Mesothelial cell of epicardium (in vitro differentiated cells): ENCODE measurements around the gene ZNF148. TPM values are rescaled to one million over a fixed set of nuclear protein-coding genes. Genes with fewer than 3 reads are reported as not detected.

ENCODE experiments used
- DNase-seq, 2 experiments: peaks; one replicate each; pipeline ENCODE4 v3.0.0; 2021; ENCODE audit warnings: low spot score in 2 of 2; ENCODE audit not compliant: unreplicated experiment in 2 of 2
- H3K27ac Mint-ChIP-seq: 2 replicates; pipeline ENCODE4 v1.8.0; 2021; ENCODE audit warnings: mixed read lengths
- H3K27me3 Mint-ChIP-seq: 2 replicates; pipeline ENCODE4 v1.8.0; 2021; ENCODE audit warnings: low read depth, mixed read lengths
- H3K36me3 Mint-ChIP-seq: 2 replicates; pipeline ENCODE4 v1.8.0; 2021; ENCODE audit warnings: mixed read lengths
- H3K4me1 Mint-ChIP-seq: 2 replicates; pipeline ENCODE4 v1.8.0; 2021; ENCODE audit warnings: mixed read lengths
- H3K4me3 Mint-ChIP-seq: 2 replicates; pipeline ENCODE4 v1.8.0; 2021; ENCODE audit warnings: mild to moderate bottlenecking, moderate library complexity, mixed read lengths
- H3K9me3 Mint-ChIP-seq: 2 replicates; pipeline ENCODE4 v1.8.0; 2021; ENCODE audit warnings: mixed read lengths
- total RNA-seq: library from RNA; stranded (reverse); gene quantifications from 3 replicates; pipeline ENCODE4 v1.2.1, GENCODE V29; 2021
- TF ChIP-seq, protein P1 (sequence below): fragments of 200-600 bp; sonication (generic); IDR thresholded peaks from one replicate; pipeline ENCODE4 v1.5.0; 2021; ENCODE audit warnings: antibody characterized with exemption; ENCODE audit not compliant: unreplicated experiment

ZNF148 gene
- total RNA-seq, 1 donor from 2014 or later = 52.1 TPM

GRCh38 chr3:125246237-125246636 is 128.9 kb downstream of the ZNF148 start:
- Mint-ChIP-seq H3K4me3 (no peak overlapping the region), H3K4me1 (no peaks in the 10 kb centered on the region)
- TF ChIP-seq, protein P1, sequence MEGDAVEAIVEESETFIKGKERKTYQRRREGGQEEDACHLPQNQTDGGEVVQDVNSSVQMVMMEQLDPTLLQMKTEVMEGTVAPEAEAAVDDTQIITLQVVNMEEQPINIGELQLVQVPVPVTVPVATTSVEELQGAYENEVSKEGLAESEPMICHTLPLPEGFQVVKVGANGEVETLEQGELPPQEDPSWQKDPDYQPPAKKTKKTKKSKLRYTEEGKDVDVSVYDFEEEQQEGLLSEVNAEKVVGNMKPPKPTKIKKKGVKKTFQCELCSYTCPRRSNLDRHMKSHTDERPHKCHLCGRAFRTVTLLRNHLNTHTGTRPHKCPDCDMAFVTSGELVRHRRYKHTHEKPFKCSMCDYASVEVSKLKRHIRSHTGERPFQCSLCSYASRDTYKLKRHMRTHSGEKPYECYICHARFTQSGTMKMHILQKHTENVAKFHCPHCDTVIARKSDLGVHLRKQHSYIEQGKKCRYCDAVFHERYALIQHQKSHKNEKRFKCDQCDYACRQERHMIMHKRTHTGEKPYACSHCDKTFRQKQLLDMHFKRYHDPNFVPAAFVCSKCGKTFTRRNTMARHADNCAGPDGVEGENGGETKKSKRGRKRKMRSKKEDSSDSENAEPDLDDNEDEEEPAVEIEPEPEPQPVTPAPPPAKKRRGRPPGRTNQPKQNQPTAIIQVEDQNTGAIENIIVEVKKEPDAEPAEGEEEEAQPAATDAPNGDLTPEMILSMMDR = no peak

GRCh38 chr3:125245521-125245920 is 129.6 kb downstream of the ZNF148 start:
- TF ChIP-seq, protein P1 = no peak
- no peaks in the 10 kb centered on the region for H3K9me3 Mint-ChIP-seq
- DNase-seq = no peak
- no peak overlapping the region for H3K27ac Mint-ChIP-seq
- H3K4me3 Mint-ChIP-seq = no peak overlapping the region
- no peaks in the 10 kb centered on the region for H3K27me3 Mint-ChIP-seq
- H3K4me1 Mint-ChIP-seq = no peaks in the 10 kb centered on the region
- peaks cover 27% of the 10 kb centered on the region for H3K36me3 Mint-ChIP-seq

More at GRCh38 chr3:125246237-125246636, 128.9 kb downstream of the ZNF148 start:
- Mint-ChIP-seq H3K36me3 (peaks cover 29% of the 10 kb centered on the region), H3K9me3 (no peaks in the 10 kb centered on the region), H3K27me3 (no peaks in the 10 kb centered on the region), H3K27ac (no peak overlapping the region)
- DNase-seq = no peak

DNA sequence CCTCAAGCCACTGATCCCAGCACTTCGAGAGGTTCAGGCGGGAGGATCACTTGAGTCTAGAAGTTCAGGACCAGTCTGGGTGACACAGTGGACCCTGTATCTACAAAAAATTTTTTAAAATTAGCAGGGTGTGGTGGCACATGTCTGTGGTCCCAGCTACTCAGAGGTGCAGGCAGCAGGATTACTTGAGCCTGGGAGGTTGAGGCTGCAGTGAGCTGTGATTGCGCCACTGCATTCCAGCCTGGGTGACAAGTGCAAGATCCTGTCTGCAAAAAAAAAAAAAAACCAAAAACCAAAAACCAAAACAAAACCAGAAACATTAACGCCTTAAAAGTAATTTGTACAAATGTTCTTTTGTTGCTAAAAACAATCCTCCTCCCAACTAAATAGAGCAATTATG is 134.6 kb downstream of the ZNF148 start:
- no peak overlapping the region for H3K4me3 Mint-ChIP-seq
- H3K9me3 Mint-ChIP-seq = no peaks in the 10 kb centered on the region
- TF ChIP-seq, protein P1 = no peak
- H3K27me3 Mint-ChIP-seq = no peaks in the 10 kb centered on the region
- peak overlapping the region; percentile 22 for H3K27ac Mint-ChIP-seq
- peaks cover 24% of the 10 kb centered on the region for H3K36me3 Mint-ChIP-seq
- H3K4me1 Mint-ChIP-seq = no peaks in the 10 kb centered on the region
- DNase-seq = no peak

- DNase-seq = no peak
- H3K4me3 Mint-ChIP-seq = no peak overlapping the region
- H3K9me3 Mint-ChIP-seq = no peaks in the 10 kb centered on the region
- no peaks in the 10 kb centered on the region for H3K27me3 Mint-ChIP-seq
- TF ChIP-seq, protein P1 = no peak
- H3K36me3 Mint-ChIP-seq = peaks cover 15% of the 10 kb centered on the region
- no peak overlapping the region for H3K27ac Mint-ChIP-seq
- H3K4me1 Mint-ChIP-seq = no peaks in the 10 kb centered on the region
Observed at GRCh38 chr3:125239266-125239665, 135.9 kb downstream of the ZNF148 start.

GRCh38 chr3:125238759-125239158 is 136.4 kb downstream of the ZNF148 start:
- H3K36me3 Mint-ChIP-seq = peaks cover 16% of the 10 kb centered on the region
- no peaks in the 10 kb centered on the region for H3K4me1 Mint-ChIP-seq
- DNase-seq = no peak
- TF ChIP-seq, protein P1 = no peak
- no peaks in the 10 kb centered on the region for H3K9me3 Mint-ChIP-seq
- no peak overlapping the region for H3K27ac Mint-ChIP-seq
- H3K27me3 Mint-ChIP-seq = no peaks in the 10 kb centered on the region
- no peak overlapping the region for H3K4me3 Mint-ChIP-seq

DNA sequence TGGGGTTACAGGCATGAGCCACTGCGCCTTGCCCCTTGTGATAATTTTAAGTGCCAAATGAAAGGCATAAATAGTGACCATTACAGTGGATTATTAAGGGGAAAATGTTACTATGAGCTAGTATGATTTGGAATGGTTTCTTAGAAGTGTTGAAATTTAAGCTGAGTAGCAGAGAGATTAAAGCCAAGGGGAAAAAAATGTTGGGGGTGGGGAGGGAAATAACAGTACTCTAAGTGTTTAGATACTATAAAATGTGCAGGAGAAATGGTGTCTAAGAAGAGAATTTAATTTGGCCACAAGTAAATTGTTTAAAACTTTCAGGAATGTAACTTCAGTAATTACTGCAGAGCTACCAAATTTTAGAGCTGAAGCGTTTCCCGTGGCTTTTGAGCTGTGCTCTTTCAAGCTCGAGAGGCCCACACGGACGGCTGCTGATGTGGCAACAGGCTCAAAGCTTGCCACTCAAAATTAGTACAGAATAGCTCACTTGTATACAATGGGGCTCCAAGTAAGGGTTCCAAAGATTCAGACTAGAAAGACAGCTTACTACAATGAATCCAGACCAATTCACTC is 138.7 kb downstream of the ZNF148 start:
- DNase-seq = no peak
- TF ChIP-seq, protein P1 = no peak
- H3K9me3 Mint-ChIP-seq = no peaks in the 10 kb centered on the region
- H3K4me3 Mint-ChIP-seq = no peak overlapping the region
- no peaks in the 10 kb centered on the region for H3K27me3 Mint-ChIP-seq
- peaks cover 26% of the 10 kb centered on the region for H3K36me3 Mint-ChIP-seq
- H3K4me1 Mint-ChIP-seq = no peaks in the 10 kb centered on the region
- H3K27ac Mint-ChIP-seq = no peak overlapping the region
